Measurements from ENCODE around the gene COL5A1. TPM values are rescaled to one million over a fixed set of nuclear protein-coding genes. Genes with fewer than 3 reads are reported as not detected.

COL5A1 gene
- total RNA-seq, 6 experiments from 2014 or later, result 196 to 308 (median 225) TPM

DNA sequence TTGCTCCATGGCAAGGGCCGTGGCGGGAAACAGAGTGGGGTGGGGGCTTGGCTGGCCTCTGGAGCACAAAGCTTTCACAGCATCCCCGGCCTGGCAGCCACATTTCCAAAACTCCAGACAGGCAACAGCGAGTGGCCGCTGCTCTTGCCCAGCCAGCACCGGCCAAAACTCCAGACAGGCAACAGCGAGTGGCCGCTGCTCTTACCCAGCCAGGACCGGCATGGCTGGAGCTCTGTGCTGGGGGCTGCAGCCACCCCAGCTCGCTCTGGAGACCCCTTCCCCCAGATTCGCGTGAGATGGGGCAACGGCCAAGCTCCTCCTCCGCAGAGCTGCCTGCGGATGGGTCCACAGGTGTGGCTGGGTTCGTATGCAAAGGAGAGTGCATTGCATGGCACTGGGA, 98.5 kb downstream of the COL5A1 start:
- TF ChIP-seq CTCF (IDR thresholded peaks at IDR 0.05), result no peak
- Mint-ChIP-seq H3K9me3 (no peaks in the 10 kb centered on the region; the same call in 1 of the 2 replicates), H3K27me3 (ENCODE audit: insufficient read depth) (peaks cover 49% of the 10 kb centered on the region), H3K4me3 (no peak overlapping the region), H3K4me1 (ENCODE audit: low read depth) (no peaks in the 10 kb centered on the region; the same call in 1 of the 2 replicates), H3K36me3 (ENCODE audit: low read depth) (peaks cover 8% of the 10 kb centered on the region), H3K27ac (no peak overlapping the region)
- DNase-seq, result no peak

- Mint-ChIP-seq H3K27me3 (ENCODE audit: insufficient read depth) (peaks cover 41% of the 10 kb centered on the region), H3K36me3 (ENCODE audit: low read depth) (peaks cover 22% of the 10 kb centered on the region), H3K4me1 (ENCODE audit: low read depth) (no peaks in the 10 kb centered on the region; the same call in 1 of the 2 replicates), H3K9me3 (no peaks in the 10 kb centered on the region; the same call in 1 of the 2 replicates), H3K4me3 (peak overlapping the region; percentile 11; the same call in 1 of the 2 replicates), H3K27ac (peak overlapping the region; percentile 41; the same call in 1 of the 2 replicates)
- DNase-seq, result no peak
- no peak for TF ChIP-seq CTCF (IDR thresholded peaks at IDR 0.05)
Observed at GRCh38 chr9:134741846-134742245, 100.2 kb downstream of the COL5A1 start.

DNA sequence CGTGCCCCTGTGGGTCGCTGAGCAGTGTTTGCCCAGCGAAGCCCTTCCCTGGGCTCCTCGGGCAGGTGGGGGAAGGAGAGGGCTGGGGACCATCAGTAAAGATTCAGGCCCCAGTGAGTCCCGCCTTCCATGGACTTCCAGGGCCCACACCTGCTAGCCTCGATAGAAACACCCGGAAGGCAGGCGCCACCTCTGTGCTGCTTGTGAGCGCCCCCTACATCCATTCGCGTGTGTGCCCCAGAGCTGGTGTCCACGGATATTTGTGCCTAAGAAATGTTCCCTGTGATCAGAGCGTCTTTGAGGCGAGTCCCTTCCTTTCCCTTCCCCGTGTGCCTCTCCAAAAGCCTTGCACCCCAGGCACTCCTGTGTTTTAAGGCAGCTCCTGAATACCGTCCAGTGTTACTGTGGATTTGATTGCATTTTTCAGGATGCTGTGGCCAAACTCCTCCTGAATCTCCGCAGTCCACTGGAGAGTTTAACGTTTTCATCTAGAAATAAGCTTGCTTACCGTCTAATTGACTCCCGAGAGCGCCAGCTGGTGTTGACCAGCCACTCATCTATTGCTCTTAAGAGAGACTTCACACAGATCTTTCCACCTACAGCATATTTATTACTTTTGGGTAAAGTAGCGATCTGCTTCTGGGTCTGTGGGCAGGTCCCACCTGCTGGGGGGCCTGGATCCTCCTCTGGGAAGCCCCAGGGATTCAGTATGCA, 101.4 kb downstream of the COL5A1 start:
- Mint-ChIP-seq H3K9me3 (peaks cover 8% of the 10 kb centered on the region), H3K36me3 (ENCODE audit: low read depth) (peaks cover 34% of the 10 kb centered on the region), H3K27ac (peak overlapping the region; percentile 18; the same call in 1 of the 2 replicates), H3K27me3 (ENCODE audit: insufficient read depth) (peaks cover 40% of the 10 kb centered on the region), H3K4me1 (ENCODE audit: low read depth) (no peaks in the 10 kb centered on the region; the same call in 1 of the 2 replicates), H3K4me3 (peak overlapping the region; percentile 35; the same call in 1 of the 2 replicates)
- peak; percentile 47; the same call in 1 of the 2 replicates for TF ChIP-seq CTCF (IDR thresholded peaks at IDR 0.05)
- no peak for DNase-seq

GRCh38 chr9:134743853-134744252, 102.2 kb downstream of the COL5A1 start:
- H3K4me1 Mint-ChIP-seq (ENCODE audit: low read depth), result no peaks in the 10 kb centered on the region; the same call in 1 of the 2 replicates
- H3K27me3 Mint-ChIP-seq (ENCODE audit: insufficient read depth), result peaks cover 49% of the 10 kb centered on the region
- peaks cover 42% of the 10 kb centered on the region for H3K36me3 Mint-ChIP-seq (ENCODE audit: low read depth)
- peak overlapping the region; percentile 35; the same call in 1 of the 2 replicates for H3K4me3 Mint-ChIP-seq
- no peak for TF ChIP-seq CTCF (IDR thresholded peaks at IDR 0.05)
- no peak overlapping the region for H3K27ac Mint-ChIP-seq
- DNase-seq, result no peak
- peaks cover 16% of the 10 kb centered on the region for H3K9me3 Mint-ChIP-seq

DNA sequence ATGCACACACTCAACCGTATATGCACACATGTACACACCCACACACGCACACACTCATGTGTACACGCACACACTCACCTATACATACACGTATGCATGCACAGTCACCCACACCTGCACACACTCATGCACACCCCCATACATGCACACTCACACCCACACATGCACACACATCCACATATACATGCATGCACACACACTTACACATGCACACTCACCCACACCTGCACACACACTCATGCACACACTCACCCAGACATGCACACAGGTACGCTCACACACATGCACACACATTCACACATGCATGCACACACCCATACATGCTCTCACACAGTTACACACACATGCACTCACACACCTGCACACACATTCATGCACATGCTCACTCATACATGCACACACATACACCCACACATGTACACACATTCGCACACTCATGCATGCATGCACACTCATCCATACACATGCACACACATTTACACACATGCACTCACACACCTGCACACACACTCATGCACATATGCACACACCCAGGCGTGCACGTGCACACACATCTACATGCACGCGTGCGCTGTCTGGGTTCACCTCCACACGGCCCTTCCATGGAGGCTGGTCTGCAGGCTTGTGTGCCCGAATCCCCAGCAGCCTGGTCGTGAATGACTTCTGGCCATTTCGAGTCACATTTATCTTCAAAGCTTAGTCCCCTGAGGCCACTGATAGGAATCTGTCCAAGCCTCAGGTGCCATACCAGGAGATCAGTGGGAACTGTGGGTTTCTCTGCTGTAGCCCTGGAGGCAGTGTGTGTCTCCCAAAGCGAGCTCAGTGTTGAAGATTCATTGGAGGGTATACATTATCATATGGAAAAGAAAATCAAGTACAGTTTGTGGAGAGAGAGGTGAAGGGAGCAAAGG, 103.0 kb downstream of the COL5A1 start:
- Mint-ChIP-seq H3K4me1 (ENCODE audit: low read depth) (no peaks in the 10 kb centered on the region), H3K27me3 (ENCODE audit: insufficient read depth) (peaks cover 47% of the 10 kb centered on the region), H3K9me3 (peaks cover 16% of the 10 kb centered on the region), H3K27ac (no peak overlapping the region), H3K4me3 (no peak overlapping the region; the same call in 1 of the 2 replicates), H3K36me3 (ENCODE audit: low read depth) (peaks cover 40% of the 10 kb centered on the region)
- DNase-seq, result no peak
- TF ChIP-seq CTCF (IDR thresholded peaks at IDR 0.05), result no peak
